PFSK-1 (cell line): Measurements from ENCODE around the gene PLEKHA6.

Experiments used
- FOXP2 ChIP-seq: optimal IDR thresholded peaks from 2 replicates; pipeline ENCODE3; 2011; ENCODE audit warnings: borderline replicate concordance, control low read depth, inconsistent platforms; ENCODE audit not compliant: insufficient read depth; ENCODE audit errors: extremely low read length, extremely low read depth
- POLR2AphosphoS5 ChIP-seq: IDR thresholded peaks from 2 replicates; pipeline ENCODE4 v1.6.1; 2012; ENCODE audit warnings: low read depth, mild to moderate bottlenecking, control low read depth, low read length, moderate library complexity
- SIN3A ChIP-seq: IDR thresholded peaks from 2 replicates; pipeline ENCODE4 v1.6.1; 2012; ENCODE audit warnings: mild to moderate bottlenecking, low read length, moderate library complexity, borderline replicate concordance; ENCODE audit not compliant: insufficient read depth
- TAF1 ChIP-seq: IDR thresholded peaks from 2 replicates; pipeline ENCODE4 v1.6.1; 2012; ENCODE audit warnings: low read length, control low read depth, borderline replicate concordance; ENCODE audit not compliant: insufficient read depth
- TF ChIP-seq, protein P1 (sequence below), 2 experiments: IDR thresholded peaks; 2 replicates each; pipeline versions ENCODE4 v1.6.1 to v1.8.0; 2011 to 2012; ENCODE audit warnings: low read depth in 2 of 2, low read length in 2 of 2, control low read depth in 1 of 2, inconsistent platforms in 1 of 2, mild to moderate bottlenecking in 1 of 2, moderate library complexity in 1 of 2; ENCODE audit not compliant: insufficient read depth in 1 of 2

PLEKHA6 gene

DNA sequence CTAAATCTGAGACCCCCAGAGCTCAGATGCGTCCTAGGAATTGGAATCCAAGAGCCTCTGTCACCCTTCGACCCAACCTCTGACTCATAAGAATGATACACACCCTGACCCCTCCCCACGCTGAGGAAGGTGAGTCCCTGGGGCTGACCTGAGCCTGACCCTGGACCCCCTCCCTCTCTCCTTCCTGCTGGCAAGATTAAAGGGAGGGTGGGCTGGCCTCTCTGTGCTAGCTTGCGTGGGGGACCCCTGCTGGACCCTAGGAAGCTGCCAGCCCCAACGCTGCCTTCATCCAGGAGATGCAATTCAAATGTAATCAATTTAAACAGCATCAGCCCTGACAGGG lies 627 bp downstream of the PLEKHA6 start:
- TF ChIP-seq, protein P1, sequence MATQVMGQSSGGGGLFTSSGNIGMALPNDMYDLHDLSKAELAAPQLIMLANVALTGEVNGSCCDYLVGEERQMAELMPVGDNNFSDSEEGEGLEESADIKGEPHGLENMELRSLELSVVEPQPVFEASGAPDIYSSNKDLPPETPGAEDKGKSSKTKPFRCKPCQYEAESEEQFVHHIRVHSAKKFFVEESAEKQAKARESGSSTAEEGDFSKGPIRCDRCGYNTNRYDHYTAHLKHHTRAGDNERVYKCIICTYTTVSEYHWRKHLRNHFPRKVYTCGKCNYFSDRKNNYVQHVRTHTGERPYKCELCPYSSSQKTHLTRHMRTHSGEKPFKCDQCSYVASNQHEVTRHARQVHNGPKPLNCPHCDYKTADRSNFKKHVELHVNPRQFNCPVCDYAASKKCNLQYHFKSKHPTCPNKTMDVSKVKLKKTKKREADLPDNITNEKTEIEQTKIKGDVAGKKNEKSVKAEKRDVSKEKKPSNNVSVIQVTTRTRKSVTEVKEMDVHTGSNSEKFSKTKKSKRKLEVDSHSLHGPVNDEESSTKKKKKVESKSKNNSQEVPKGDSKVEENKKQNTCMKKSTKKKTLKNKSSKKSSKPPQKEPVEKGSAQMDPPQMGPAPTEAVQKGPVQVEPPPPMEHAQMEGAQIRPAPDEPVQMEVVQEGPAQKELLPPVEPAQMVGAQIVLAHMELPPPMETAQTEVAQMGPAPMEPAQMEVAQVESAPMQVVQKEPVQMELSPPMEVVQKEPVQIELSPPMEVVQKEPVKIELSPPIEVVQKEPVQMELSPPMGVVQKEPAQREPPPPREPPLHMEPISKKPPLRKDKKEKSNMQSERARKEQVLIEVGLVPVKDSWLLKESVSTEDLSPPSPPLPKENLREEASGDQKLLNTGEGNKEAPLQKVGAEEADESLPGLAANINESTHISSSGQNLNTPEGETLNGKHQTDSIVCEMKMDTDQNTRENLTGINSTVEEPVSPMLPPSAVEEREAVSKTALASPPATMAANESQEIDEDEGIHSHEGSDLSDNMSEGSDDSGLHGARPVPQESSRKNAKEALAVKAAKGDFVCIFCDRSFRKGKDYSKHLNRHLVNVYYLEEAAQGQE (IDR thresholded peaks at IDR 0.05; ENCODE audit: insufficient read depth in 1 of 2, low read depth in 2 of 2, low read length in 2 of 2), result no peak
- TF ChIP-seq SIN3A, result no peak
- no peak for TF ChIP-seq FOXP2
- TF ChIP-seq TAF1, result no peak
- no peak for TF ChIP-seq POLR2AphosphoS5

DNA sequence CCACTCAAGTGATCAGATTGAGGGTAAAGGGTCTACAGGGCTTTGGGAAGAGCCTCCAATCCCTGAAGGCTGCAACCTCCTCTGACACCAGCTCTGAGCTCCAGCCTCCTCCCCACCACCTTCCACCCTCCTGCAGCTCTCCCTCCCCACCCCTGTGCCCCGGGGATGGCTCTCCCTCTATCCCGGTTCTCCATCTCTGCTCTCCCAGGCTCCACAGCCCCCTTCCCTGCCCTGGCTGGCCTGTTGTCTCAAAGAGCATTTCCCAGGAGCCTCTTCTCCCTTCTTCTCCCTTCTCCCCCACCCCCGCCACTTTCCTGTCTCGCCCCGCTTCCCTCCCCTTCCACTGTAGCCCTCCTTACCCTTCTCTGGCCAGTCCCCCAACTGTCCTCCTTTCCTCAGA lies 1.1 kb downstream of the PLEKHA6 start:
- TF ChIP-seq SIN3A (no peak), FOXP2 (no peak), POLR2AphosphoS5 (no peak), TAF1 (no peak)
- TF ChIP-seq, protein P1 (IDR thresholded peaks at IDR 0.05; ENCODE audit: insufficient read depth in 1 of 2, low read depth in 2 of 2, low read length in 2 of 2), result no peak

DNA sequence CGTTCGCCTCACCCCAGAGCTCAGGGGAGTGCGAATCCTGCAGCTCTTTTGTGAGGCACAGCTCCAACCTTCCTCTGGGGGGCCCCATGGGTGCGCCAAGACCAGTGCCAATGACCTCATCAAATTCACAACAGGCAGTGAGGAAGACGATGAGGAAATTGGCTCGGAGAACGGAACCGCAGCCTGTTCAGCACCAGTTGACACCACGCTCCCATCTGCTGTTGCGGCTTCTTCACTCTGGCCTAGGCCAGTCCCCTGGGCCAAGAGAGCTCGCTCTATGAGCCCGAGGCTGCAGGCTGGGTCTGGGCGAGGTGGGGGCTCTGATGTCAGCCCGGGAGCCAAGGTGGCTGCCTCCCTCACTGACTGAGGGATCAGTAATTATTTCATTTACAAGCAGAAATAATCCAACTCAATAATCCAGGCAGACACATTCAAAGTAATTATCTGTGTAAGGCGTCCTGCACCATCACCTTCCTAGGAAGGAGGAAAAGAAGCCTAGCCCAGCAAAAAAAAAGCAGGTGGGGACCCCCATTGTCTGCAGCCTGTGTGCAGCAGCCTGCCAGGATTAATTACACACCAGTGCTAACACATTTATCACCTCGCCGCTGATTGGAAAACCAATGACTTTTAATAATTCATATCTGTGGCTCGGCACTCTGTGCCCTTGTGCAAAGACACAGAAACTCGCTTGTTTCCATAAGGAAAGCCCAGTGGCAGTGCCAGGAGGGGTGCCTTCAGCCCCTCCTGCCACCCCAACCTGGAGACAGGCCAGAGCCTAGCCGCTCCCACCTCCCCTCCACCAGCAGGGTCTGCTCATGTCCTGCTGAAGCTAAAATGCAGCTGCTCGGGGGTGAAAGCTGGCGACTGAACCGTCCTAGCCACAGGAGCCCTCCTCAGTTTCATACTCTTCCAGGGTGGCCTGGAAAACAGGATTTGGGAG lies 1.9 kb downstream of the PLEKHA6 start:
- TF ChIP-seq POLR2AphosphoS5 (no peak), SIN3A (no peak), TAF1 (no peak), FOXP2 (no peak)
- TF ChIP-seq, protein P1 (IDR thresholded peaks at IDR 0.05; ENCODE audit: insufficient read depth in 1 of 2, low read depth in 2 of 2, low read length in 2 of 2), result no peak

DNA sequence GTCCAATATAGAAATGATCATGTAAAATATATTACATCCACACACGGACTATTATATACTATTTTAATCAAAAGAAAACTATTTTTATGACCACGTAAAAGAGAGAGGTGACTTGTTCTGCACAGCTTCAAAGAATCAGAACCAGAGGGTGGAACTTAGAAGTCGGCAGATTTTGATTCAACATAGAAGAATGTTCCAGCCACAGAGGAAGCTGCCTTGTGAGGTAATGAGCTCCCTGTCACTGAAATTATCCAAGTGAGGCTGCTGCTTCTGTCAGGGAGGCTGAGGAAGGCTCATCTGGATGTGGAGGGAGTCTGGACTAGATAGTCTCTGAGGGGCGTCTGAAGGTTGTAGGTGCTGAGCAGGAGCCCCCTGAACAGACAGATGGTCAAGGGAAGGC lies 2.7 kb downstream of the PLEKHA6 start:
- no peak for TF ChIP-seq TAF1
- TF ChIP-seq SIN3A, result no peak
- TF ChIP-seq, protein P1 (IDR thresholded peaks at IDR 0.05; ENCODE audit: insufficient read depth in 1 of 2, low read depth in 2 of 2, low read length in 2 of 2), result no peak
- TF ChIP-seq FOXP2, result no peak
- no peak for TF ChIP-seq POLR2AphosphoS5

DNA sequence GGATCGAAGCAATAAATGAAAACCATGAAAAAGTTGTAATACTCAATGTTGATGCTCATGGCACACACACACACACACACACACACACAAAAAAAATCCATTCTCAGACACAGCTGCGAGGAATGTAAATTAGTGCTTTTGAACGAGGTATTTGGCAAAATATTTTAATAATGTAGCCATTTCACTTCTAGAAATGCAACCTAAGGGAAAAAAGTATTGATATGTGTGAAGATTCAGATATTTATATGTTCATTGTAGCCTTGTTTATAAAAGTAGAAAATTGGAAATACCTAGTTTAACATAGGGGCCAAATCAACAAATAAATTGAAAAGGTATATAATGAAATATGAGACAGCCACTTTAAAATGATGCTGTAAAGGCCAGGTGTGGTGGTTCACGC lies 3.8 kb downstream of the PLEKHA6 start:
- no peak for TF ChIP-seq TAF1
